ENCODE results near the gene HDHD3.
A peak's percentile ranks its signal among the peaks of the same experiment; 100 is the strongest.
"Not testable (repeated sequence)": the region's sequence is repeated elsewhere in the genome, so short reads cannot be mapped to it uniquely, and the experiment has no call there.

Gene HDHD3, protein sequence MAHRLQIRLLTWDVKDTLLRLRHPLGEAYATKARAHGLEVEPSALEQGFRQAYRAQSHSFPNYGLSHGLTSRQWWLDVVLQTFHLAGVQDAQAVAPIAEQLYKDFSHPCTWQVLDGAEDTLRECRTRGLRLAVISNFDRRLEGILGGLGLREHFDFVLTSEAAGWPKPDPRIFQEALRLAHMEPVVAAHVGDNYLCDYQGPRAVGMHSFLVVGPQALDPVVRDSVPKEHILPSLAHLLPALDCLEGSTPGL

GRCh38 chr9:113376634-113377567 is at the start of gene HDHD3:
Gene HDHD3 (minus strand): TSS chr9:113376986. CDS start chr9:113374354, 2,632 bp downstream.
- DNase-seq: peak; percentile 67

GRCh38 chr9:113425072-113425471 is 48.3 kb upstream of the HDHD3 start:
- DNase-seq: peak; percentile 15

DNA sequence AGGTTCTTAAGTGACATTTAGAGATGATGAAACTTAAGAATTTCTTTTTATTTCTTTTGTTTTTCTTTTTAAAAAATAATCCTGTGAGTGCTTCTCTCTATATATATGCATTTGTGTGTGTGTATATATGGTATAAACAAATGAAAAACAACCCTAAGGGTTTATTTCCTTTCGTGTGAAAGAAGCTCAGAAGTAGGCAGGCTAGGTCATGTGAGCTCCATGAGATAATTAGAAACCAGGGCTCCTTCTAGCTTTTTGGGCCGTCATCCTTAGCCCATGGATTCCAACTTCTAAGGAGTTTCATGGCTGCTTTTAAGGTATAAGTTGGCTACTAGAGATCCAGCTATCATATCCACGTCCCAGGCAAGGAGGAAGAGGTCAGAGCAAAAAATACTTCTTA is 44.9 kb upstream of the HDHD3 start:
- DNase-seq: no peak

- no peak for DNase-seq
Observed at GRCh38 chr9:113417370-113417769, 40.6 kb upstream of the HDHD3 start.

- no peak for DNase-seq
Observed at GRCh38 chr9:113416149-113416721, 39.4 kb upstream of the HDHD3 start.

DNA sequence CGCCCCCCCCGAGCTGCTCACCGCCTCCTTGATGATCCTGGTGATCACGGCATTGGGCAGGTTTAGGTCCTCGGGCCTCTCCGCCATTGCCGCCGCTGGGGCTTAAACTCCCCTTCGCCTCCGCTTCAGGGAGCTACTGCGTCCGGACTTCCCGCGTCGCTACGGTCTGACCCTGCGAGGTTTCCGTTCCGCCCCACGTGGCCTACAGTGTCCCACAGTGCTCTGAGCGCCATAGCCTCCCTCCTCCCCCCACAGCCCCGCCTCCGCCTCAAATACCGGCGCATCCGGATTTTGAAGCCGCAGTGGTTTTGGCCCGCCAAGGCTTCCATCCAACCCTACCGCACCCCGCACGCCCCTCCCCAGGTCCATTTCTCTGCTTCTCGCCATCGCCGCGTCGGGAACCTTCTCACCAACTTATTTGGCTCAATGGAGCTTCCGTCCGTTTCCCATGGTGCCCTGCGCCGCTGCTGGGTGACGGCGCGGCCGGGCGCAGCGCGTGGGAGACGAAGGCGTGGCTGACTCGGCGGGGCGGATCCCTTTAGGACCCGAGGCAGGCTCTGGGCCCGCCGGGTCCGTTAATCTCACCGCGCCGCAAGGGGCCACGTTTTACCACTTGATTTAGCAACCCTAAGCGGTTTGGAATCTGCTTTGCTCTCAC is 33.5 kb upstream of the HDHD3 start, which contains the start of the genes C9orf43 and POLE3:
TSS of gene C9orf43 (plus strand) at position 541 of the 658 bp plus-strand sequence. CDS start 2,747 bp downstream, outside the sequence.
TSS of gene POLE3 (minus strand) at position 469 of the 658 bp plus-strand sequence. CDS start at position 87, 382 bp downstream.
- peak; percentile 97 for DNase-seq

- no peak for DNase-seq
Observed at GRCh38 chr9:113409883-113410206, 33.1 kb upstream of the HDHD3 start.

DNA sequence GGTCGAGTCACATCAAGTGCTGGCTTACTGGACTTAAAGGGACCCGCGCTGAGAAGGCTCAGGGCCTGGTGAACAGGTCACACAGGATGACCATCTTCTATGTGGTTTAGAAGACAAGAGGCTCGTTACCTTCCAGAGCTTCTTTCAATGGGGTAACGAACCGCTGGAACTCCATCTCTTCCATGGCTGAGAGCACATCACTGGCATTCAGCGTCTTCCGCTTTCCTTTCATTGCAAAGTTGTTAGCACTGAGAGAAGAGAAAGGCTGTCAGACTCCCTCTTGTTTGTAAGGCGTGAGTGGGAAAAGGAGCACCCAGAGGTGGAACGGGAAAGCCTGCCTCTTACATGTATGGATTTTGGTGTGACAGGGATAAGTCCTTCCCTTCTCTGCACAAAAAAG is 32.7 kb upstream of the HDHD3 start:
- DNase-seq: no peak

GRCh38 chr9:113406873-113407511 is 30.2 kb upstream of the HDHD3 start:
- peak; percentile 27 for DNase-seq

DNA sequence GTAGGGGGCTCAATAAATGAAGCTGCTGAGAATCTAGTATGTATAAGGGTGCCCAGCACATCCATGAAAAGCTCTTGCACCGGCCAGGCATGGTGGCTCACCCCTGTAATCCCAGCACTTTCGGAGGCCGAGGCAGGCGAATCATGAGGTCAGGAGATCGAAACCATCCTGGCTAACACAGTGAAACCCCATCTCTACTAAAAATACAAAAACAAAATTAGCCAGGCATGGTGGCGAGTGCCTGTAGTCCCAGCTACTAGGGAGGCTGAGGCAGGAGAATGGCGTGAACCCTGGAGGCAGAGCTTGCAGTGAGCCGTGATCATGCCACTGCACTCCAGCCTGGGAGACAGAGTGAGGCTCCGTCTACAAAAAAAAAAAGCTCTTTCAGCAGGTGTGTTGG is 29.6 kb upstream of the HDHD3 start:
- not testable (repeated sequence) for DNase-seq

DNA sequence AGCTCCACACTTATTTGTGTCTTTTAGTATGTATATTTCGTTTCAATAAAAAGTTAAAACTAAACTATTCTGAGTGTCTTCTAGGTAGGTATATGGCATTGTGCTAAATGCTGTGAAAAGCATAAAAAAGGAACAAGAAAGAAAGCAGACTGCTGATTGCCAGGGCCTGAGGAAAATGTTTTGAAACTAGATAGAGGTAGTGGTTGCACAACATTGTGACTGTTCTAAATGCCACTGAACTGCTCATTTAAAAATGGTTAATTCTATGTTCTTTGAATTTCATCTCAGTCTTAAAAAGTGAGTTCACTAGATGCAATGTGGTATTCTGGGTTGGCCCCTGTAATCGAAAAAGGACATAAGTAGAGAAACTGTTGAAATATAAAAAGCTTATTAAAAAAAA is 26.9 kb upstream of the HDHD3 start:
- DNase-seq: no peak

DNA sequence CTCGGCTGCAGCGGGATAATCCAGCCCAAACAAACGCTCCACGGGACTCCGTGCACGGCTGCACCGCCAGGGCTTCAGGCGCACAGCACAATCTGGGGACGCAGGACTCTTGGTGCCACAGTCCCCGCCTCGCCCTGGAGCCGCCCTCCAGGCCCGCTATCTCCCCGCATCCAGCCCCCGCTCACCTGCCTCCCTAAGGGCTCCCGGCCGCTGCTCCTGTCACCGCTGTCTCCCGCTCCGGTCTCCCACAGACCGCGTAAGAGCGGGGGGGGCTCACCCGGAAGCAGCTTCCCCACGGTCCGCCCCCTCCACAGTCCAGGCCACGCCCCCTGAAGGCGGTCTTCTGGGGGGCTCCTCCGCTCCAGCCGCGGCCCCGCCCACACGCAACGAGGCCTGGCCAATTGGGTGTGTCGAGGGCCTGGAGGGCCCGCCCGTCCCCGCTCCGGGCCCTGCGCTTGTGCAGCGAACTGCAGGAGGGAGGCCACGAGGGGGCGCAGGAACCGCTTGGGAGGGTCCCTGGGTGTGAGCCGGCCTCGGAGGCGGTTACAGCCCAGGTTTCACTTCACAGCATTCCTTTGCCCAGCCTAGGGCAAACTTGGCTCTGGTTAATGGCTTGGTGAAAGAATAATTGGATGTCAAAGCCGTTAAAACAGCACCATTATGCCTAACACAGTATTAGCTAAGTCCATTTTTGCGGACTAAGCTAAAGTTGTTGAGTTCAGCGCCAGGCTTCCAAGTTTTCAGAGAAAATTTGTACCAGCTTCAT is 24.4 kb upstream of the HDHD3 start, which contains the start of gene ALAD:
TSS of gene ALAD (minus strand) at position 258 of the 766 bp plus-strand sequence. CDS start 7,725 bp downstream, outside the sequence.
- DNase-seq: peak; percentile 99

DNA sequence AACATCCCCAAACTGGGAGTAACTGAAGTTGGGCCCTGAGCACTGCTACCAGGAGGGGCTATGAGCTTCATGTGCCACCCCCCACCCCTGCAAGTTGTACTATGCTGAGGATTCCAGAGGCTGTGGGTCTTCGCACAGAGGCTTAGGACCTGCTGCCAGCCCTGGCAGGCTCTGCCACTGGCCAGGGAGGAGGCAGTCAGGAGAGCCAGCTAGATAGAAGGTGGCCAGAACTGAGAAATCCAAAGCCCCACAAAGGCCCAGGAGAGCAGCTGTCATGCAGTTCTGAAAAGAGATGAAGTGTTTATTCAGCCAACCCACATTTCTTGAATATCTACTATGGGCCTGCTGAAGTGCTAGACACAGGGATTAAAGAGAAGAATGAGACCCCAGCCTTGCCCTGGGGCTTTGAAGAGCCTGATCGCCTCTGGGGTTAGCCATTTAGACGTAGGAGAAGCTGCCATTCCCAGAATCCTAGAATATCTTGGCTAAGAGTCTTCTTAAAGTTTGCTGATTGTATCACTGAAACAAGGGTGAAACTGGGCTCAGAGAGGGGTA is 22.9 kb upstream of the HDHD3 start:
- DNase-seq: no peak

DNA sequence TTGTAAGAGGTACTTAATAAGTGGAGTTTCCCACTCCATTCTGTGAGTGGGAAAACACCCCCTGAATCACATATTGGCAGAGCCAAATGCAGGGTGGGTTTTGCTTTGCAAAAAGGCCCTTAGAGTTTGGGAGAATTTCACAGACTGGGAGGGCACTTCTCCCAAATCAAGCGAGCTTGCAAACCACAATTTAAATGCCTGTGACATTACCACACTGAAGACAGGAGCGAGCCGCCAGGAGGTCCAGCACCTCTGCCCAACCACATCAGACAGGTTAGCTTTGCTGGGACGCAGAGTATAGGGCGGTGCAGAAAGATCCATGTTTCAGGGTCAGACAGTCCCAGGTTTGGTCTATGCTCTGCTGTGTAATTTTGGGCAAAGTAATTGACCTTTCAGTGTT is 22.0 kb upstream of the HDHD3 start:
- DNase-seq: no peak

DNA sequence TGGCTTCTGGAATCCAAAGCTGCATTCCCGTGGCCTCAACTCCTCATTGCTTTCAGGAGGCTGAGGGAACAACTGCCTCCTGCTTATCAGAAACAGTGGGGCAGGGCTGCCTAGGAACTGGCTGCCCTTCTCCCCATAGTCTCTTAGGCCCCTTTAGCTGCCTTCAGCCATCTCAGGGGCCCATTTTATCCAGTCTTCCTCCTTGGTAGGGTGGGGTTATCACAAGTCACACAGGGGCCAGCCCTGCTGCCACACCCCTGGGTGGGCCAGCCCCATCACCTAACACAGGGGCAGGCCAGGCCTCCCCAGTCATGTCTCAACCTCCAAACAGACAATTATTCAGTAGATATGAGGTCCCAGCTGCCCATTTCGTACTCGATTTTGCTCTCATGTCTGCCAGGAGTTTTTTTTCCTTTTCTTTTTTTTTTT is 20.4 kb upstream of the HDHD3 start:
- DNase-seq: no peak

GRCh38 chr9:113395000-113395861 is 18.4 kb upstream of the HDHD3 start:
- DNase-seq: no peak

- no peak for DNase-seq
Observed at GRCh38 chr9:113393281-113393680, 16.5 kb upstream of the HDHD3 start.

GRCh38 chr9:113391917-113392316 is 15.1 kb upstream of the HDHD3 start:
- DNase-seq: no peak

DNA sequence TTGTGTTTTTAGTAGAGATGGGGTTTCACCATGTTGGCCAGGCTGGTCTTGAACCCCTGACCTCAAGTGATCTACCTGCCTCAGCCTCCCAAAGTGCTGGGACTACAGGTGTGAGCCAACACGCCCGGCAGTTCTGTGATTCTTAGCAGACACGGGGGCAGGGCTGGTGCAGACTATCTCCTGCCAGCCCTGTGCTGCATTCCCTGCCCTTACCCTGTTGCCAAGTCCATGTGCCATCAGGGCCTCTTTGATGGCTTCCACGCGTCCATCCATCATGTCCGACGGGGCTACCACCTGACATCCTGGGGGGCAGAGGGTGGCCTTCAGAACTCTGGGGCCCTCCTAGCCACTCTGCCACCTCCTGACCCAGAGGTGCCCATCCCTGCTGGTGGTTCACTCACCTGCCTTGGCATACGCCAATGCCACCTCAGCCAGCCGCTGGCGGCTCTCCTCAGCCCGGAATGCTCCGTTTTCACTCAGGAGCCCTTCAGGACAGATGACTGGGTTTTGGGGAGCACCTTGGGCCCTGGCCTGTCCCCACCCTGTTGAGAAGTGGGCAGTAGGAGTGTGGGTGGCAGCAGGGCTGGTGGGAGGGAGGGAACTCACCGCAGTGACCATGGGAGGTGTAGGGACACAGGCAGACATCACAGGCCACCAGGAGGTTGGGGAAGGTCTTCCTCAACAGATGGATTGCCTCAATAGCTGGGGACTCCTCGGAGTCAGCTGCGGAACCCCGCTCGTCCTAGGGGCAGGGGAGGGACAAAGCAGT is 13.6 kb upstream of the HDHD3 start:
- DNase-seq: no peak
